Karpas-422 (cell line): ENCODE measurements around the gene SDHB. TPM values are rescaled to one million over a fixed set of nuclear protein-coding genes. Genes with fewer than 3 reads are reported as not detected.

Experiments used
- DNase-seq: peaks from one replicate; pipeline ENCODE4 v3.0.0-alpha.2; 2015
- H2AFZ ChIP-seq: fragments of 200-600 bp; sonication (generic); 2 replicates; pipeline ENCODE4 v1.6.1; 2014; ENCODE audit warnings: antibody characterized with exemption, low read length, mixed read lengths
- H3K27ac ChIP-seq: fragments of 200-600 bp; sonication (generic); 2 replicates; pipeline ENCODE4 v1.5.1; 2014; ENCODE audit warnings: mild to moderate bottlenecking, low read length, moderate library complexity
- H3K27me3 ChIP-seq: fragments of 200-600 bp; sonication (generic); 2 replicates; pipeline ENCODE4 v1.6.1; 2014; ENCODE audit warnings: low read length, mixed read lengths
- H3K36me3 ChIP-seq: fragments of 200-600 bp; sonication (generic); 2 replicates; pipeline ENCODE4 v1.6.1; 2014; ENCODE audit warnings: low read length, mixed read lengths; ENCODE audit not compliant: insufficient read depth
- H3K4me1 ChIP-seq: fragments of 200-600 bp; sonication (generic); 2 replicates; pipeline ENCODE4 v1.6.1; 2014; ENCODE audit warnings: mild to moderate bottlenecking, low read length, mixed read lengths
- H3K4me2 ChIP-seq: fragments of 200-600 bp; sonication (generic); 2 replicates; pipeline ENCODE4 v1.6.1; 2014; ENCODE audit warnings: low read length, low read depth, mild to moderate bottlenecking; ENCODE audit not compliant: poor library complexity, severe bottlenecking
- H3K4me3 ChIP-seq: fragments of 200-600 bp; sonication (generic); 2 replicates; pipeline ENCODE4 v1.5.1; 2014; ENCODE audit warnings: mild to moderate bottlenecking, antibody characterized with exemption, low read length, mixed read lengths
- H3K79me2 ChIP-seq: fragments of 200-600 bp; sonication (generic); 2 replicates; pipeline ENCODE4 v1.6.1; 2014; ENCODE audit warnings: mild to moderate bottlenecking, low read length, mixed read lengths
- H3K9ac ChIP-seq: fragments of 200-600 bp; sonication (generic); 2 replicates; pipeline ENCODE4 v1.6.0; 2014; ENCODE audit warnings: low read length
- H3K9me2 ChIP-seq: fragments of 200-600 bp; sonication (generic), shearing (Covaris generic); replicated peaks from 2 replicates; pipeline ENCODE4 v1.6.0; 2014; ENCODE audit warnings: mild to moderate bottlenecking, low read length, moderate library complexity; ENCODE audit not compliant: insufficient read depth
- H3K9me3 ChIP-seq: fragments of 300-700, 200-600 bp; sonication (generic); 2 replicates; pipeline ENCODE4 v1.6.1; 2014; ENCODE audit warnings: low read length, mixed read lengths
- H4K20me1 ChIP-seq: fragments of 200-600 bp; sonication (generic); 2 replicates; pipeline ENCODE4 v1.6.1; 2014; ENCODE audit warnings: mild to moderate bottlenecking, antibody characterized with exemption, low read length, low read depth; ENCODE audit not compliant: insufficient read depth
- total RNA-seq: library from RNA; depleted of rRNA; stranded (reverse); fragments of >200 nt; shearing (Covaris generic); gene quantifications from 2 replicates; pipeline ENCODE4 v1.2.3, GENCODE V29; 2014; ENCODE audit warnings: low replicate concordance

SDHB gene
- total RNA-seq, 1 experiment from 2014 or later = 157 TPM

DNA sequence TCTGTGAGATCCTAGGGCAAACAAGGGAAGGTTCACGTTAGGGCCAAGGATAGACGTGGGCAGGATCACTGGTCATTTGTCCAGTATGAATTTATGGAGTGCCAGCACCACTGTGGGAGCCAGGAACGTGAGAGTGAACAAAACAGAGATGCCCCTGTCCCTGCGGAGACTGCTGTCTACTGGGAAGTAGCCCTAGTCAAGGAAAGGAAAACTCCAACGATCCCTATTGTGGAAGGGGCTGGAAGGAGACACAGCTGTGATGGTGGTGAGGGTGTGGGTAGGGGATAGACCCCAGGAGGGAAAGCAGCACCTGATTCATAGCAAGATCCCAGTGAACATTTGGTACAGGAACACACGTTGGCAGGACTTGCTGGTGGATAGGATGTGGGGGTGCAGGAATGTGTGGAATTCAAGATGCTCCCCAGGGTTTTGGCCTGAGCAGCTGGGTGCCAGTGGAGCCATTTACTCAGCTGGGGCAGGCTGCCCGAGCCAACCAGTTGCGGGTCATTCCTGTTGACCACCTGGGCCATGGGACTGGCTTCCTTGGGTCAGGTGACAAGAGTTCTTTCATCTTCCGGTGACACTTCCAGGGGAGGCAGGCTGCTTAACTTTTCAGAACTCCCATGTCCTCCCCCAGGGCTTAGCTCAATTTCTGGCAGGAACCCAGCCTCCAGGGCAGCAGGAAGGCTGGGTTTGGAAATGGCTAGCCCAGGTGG, 40.9 kb downstream of the SDHB start:
- no peak overlapping the region for H2AFZ ChIP-seq

DNA sequence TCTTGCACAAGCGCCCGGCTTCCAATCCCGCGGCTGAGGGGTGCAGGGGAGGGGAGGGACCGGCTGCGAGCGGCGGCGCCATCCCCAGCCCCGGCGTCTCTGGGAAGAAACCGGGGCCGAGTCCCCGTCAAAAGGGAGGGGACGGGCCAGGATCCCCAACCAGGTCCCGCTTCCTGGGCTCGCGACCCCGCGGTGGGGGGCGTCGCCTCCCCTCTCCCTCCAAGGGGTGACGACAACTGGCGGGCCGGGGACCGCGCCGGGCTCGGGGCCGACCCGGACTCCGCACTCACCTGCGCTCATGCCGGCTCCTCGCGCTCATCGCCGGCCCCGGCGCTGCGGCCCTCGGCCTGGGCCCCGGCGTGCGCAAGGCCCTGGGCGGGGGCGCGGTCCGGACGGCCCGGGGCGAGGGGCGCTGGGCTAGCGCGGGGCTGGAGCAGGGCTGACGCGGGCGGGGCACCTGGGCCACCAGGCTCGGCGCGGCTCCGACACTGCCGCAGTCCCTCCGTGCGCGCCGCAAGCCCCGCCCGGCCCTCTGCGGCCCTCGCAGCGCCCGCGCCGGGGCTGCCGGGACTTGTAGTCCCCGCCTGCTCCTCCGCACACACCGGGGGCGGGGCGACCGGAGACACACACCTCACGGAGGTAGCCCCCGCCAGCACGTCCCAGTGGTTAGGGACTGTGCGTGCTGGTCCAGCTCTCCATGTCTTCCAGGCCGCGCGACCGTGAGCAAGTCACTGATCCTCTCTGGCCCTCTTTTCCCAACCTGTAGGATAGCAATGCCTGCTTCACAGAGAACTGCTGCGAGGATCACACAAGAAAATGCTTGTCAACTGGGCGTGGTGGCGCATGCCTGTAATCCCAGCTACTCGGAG, 42.2 kb downstream of the SDHB start, which contains the start of gene ATP13A2:
Gene ATP13A2, minus strand, starts transcription at position 490 of the 869 bp plus-strand sequence. Its CDS starts 190 bp downstream, at position 300.
- DNase-seq = peak; percentile 95
- Histone ChIP-seq H3K9me2 (no peaks in the 10 kb centered on the region), H3K4me2 (peak within 1 kb of the TSS; percentile 92), H3K4me1 (peaks cover 22% of the 10 kb centered on the region), H3K9ac (peak within 1 kb of the TSS; percentile 78), H3K9me3 (no peaks in the 10 kb centered on the region), H4K20me1 (peaks cover 15% of the 10 kb centered on the region; the same call in 1 of the 2 replicates), H3K4me3 (peak within 1 kb of the TSS; percentile 96), H2AFZ (peak within 1 kb of the TSS; percentile 90), H3K27me3 (no peaks in the 10 kb centered on the region), H3K27ac (no peak within 1 kb of the TSS), H3K36me3 (no peaks in the 10 kb centered on the region), H3K79me2 (no peaks in the 10 kb centered on the region)

More for the DNA sequence above, 40.9 kb downstream of the SDHB start:
- no peak overlapping the region for H3K4me3 ChIP-seq
- no peaks in the 10 kb centered on the region for H3K9me3 ChIP-seq
- H3K27me3 ChIP-seq = no peaks in the 10 kb centered on the region
- no peak overlapping the region for H3K27ac ChIP-seq
- H4K20me1 ChIP-seq = peaks cover 15% of the 10 kb centered on the region; the same call in 1 of the 2 replicates
- no peak overlapping the region for H3K4me2 ChIP-seq
- no peak for DNase-seq
- H3K4me1 ChIP-seq = peaks cover 22% of the 10 kb centered on the region
- no peaks in the 10 kb centered on the region for H3K36me3 ChIP-seq
- no peaks in the 10 kb centered on the region for H3K9me2 ChIP-seq
- no peak overlapping the region for H3K9ac ChIP-seq
- no peaks in the 10 kb centered on the region for H3K79me2 ChIP-seq

DNA sequence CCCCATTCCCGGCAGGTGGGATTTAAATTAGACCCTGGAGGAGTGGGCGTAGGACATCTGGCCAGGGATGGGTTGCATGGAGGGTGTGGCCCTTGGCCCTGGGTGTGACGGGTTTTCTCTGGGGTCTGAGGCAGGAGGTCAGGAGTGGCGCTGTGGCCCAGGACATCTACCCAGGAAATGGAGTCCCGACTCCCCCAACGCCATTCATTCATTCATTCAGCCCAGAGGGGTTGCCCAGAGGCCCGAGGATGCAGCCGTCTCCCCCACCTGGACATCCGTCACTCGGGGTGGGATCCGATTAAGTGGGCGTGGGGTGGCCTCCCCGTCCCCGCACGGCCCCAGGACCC, 42.8 kb downstream of the SDHB start:
- no peak overlapping the region for H3K27ac ChIP-seq
- peak overlapping the region; percentile 92 for H3K4me2 ChIP-seq
- peak overlapping the region; percentile 90 for H2AFZ ChIP-seq
- peaks cover 15% of the 10 kb centered on the region; the same call in 1 of the 2 replicates for H4K20me1 ChIP-seq
- no peaks in the 10 kb centered on the region for H3K79me2 ChIP-seq
- DNase-seq = no peak
- peak overlapping the region; percentile 96 for H3K4me3 ChIP-seq
- H3K4me1 ChIP-seq = peaks cover 22% of the 10 kb centered on the region
- H3K27me3 ChIP-seq = no peaks in the 10 kb centered on the region
- H3K9me3 ChIP-seq = no peaks in the 10 kb centered on the region
- H3K9me2 ChIP-seq = no peaks in the 10 kb centered on the region
- no peaks in the 10 kb centered on the region for H3K36me3 ChIP-seq
- H3K9ac ChIP-seq = peak overlapping the region; percentile 78

DNA sequence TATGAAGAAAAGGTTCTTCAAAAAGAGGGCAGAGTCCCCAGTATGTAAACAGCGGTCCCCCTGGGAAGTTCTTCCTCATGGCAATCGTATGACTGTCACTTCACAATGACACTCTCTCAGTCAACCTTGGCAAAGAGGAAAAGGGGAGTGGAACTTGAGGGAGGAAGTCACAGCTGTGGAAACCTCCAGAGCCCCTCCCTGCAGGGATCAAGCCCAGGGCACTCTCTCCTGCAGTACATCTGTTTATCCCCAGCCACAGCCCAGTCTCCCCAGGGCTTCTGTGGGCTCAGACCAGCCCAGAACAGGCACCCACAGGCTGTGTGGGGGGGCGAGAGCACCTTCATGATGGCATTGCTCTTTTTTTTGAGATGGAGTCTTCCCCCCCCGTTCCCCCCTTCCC, 44.1 kb downstream of the SDHB start:
- H3K9ac ChIP-seq = no peak overlapping the region
- DNase-seq = no peak

DNA sequence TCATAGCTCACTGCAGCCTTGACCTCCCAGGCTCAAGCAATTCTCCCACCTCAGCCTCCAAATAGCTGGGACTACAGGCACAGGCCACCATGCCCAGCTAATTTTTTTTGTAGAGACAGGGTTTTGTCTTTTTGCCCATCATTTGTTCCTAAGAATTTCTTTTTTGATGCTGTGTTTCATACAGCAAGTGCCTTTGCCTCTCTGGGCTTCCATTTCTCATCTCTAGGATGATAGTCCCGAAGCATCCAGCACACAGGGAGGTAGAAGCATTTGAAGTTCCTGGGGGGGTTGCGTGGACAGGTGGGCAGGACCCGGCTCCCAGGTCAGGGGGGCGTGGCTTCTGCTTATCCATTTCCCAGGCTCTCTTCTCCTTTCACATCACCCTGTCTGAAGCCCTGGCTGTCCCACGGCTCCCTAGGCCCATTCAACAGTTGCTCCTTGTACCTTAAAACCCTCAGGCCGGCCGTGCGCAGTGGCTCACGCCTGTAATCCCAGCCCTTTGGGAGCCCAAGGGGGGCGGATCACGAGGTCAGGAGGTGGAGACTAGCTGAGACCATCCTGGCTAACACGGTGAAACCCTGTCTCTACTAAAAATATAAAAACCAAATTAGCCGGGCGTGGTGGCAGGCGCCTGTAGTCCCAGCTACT, 45.5 kb downstream of the SDHB start:
- no peak for DNase-seq
- Histone ChIP-seq H4K20me1 (peaks cover 15% of the 10 kb centered on the region; the same call in 1 of the 2 replicates), H3K4me2 (no peak overlapping the region), H2AFZ (no peak overlapping the region), H3K9ac (no peak overlapping the region), H3K4me3 (no peak overlapping the region), H3K4me1 (peaks cover 22% of the 10 kb centered on the region), H3K36me3 (no peaks in the 10 kb centered on the region), H3K27me3 (no peaks in the 10 kb centered on the region), H3K79me2 (no peaks in the 10 kb centered on the region), H3K27ac (no peak overlapping the region), H3K9me3 (no peaks in the 10 kb centered on the region), H3K9me2 (no peaks in the 10 kb centered on the region)

More for the DNA sequence above, 44.1 kb downstream of the SDHB start:
- Histone ChIP-seq H2AFZ (no peak overlapping the region), H3K27ac (no peak overlapping the region), H3K27me3 (no peaks in the 10 kb centered on the region), H3K4me2 (no peak overlapping the region), H3K9me2 (no peaks in the 10 kb centered on the region), H3K36me3 (no peaks in the 10 kb centered on the region), H3K79me2 (no peaks in the 10 kb centered on the region), H3K4me3 (no peak overlapping the region), H3K9me3 (no peaks in the 10 kb centered on the region), H4K20me1 (peaks cover 15% of the 10 kb centered on the region; the same call in 1 of the 2 replicates), H3K4me1 (peaks cover 22% of the 10 kb centered on the region)

DNA sequence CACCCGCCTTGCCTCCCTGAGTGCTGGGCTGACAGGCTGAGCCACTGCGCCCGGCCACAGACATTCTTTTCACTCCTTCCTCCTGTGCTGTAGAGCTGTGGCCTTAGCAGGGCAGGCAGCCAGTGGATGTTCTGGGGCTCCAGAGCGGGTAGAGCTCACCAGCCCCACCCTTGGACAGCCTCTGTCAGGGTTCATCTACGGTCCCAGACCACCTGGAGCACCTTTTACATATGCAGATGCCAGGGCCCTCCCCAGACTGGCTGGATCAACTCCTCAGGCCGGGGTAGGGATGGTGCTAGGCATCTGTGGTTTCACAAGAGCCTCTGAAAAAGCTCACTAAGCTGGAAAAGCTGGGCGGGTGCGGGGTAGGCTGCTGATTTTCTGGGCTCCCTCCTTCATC, 46.7 kb downstream of the SDHB start:
- Histone ChIP-seq H3K4me2 (no peak overlapping the region), H3K9me2 (no peaks in the 10 kb centered on the region), H3K4me1 (peaks cover 19% of the 10 kb centered on the region), H3K27ac (no peak overlapping the region), H3K4me3 (no peak overlapping the region), H3K27me3 (no peaks in the 10 kb centered on the region), H3K36me3 (no peaks in the 10 kb centered on the region), H3K9me3 (no peaks in the 10 kb centered on the region), H2AFZ (no peak overlapping the region), H3K9ac (no peak overlapping the region), H4K20me1 (peaks cover 15% of the 10 kb centered on the region; the same call in 1 of the 2 replicates), H3K79me2 (no peaks in the 10 kb centered on the region)
- DNase-seq = no peak

DNA sequence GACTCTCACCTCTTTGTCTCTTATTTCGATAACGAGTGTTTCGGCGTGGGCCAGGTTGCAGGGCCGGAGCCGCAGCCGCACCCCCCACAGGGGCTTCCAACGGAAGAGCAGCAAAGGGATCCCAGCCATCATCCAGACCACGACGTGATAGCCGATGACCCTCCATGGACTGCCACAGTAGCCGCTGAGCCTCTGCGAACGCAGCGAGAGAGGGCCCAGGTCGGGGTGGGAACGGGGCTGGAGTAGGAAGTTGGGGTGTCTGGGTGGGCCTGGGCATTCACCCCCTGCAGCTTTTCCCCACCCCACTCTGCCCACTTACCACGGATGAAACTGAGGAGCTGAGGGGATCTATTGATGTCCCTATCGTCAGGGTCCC, 48.5 kb downstream of the SDHB start:
- H3K79me2 ChIP-seq = no peaks in the 10 kb centered on the region
- H3K4me1 ChIP-seq = peaks cover 7% of the 10 kb centered on the region
- no peak overlapping the region for H3K9ac ChIP-seq
- H2AFZ ChIP-seq = no peak overlapping the region
- no peaks in the 10 kb centered on the region for H3K36me3 ChIP-seq
- no peak overlapping the region for H3K4me3 ChIP-seq
- no peaks in the 10 kb centered on the region for H3K27me3 ChIP-seq
- H3K9me3 ChIP-seq = no peaks in the 10 kb centered on the region
- H3K27ac ChIP-seq = no peak overlapping the region
- peaks cover 8% of the 10 kb centered on the region; the same call in 1 of the 2 replicates for H4K20me1 ChIP-seq
- DNase-seq = no peak
- no peak overlapping the region for H3K4me2 ChIP-seq
- no peaks in the 10 kb centered on the region for H3K9me2 ChIP-seq
